Measurements from ENCODE around the gene AXIN1. TPM values are rescaled to one million over a fixed set of nuclear protein-coding genes. Genes with fewer than 3 reads are reported as not detected.
A peak's percentile ranks its signal among the peaks of the same experiment; 100 is the strongest.

The AXIN1 gene
- polyA plus RNA-seq, 1 donor from 2014 or later: 1.6 TPM

GRCh38 chr16:376817-377418, 24.4 kb upstream of the AXIN1 start:
- Mint-ChIP-seq H3K4me1 (peaks cover 0 to 3% (median 3%) of the 10 kb centered on the region in 3 donors), H3K9me3 (no peaks in the 10 kb centered on the region), H3K27me3 (no peaks in the 10 kb centered on the region), H3K4me3 (no peak overlapping the region), H3K36me3 (no peaks in the 10 kb centered on the region), H3K27ac (no peak overlapping the region)

DNA sequence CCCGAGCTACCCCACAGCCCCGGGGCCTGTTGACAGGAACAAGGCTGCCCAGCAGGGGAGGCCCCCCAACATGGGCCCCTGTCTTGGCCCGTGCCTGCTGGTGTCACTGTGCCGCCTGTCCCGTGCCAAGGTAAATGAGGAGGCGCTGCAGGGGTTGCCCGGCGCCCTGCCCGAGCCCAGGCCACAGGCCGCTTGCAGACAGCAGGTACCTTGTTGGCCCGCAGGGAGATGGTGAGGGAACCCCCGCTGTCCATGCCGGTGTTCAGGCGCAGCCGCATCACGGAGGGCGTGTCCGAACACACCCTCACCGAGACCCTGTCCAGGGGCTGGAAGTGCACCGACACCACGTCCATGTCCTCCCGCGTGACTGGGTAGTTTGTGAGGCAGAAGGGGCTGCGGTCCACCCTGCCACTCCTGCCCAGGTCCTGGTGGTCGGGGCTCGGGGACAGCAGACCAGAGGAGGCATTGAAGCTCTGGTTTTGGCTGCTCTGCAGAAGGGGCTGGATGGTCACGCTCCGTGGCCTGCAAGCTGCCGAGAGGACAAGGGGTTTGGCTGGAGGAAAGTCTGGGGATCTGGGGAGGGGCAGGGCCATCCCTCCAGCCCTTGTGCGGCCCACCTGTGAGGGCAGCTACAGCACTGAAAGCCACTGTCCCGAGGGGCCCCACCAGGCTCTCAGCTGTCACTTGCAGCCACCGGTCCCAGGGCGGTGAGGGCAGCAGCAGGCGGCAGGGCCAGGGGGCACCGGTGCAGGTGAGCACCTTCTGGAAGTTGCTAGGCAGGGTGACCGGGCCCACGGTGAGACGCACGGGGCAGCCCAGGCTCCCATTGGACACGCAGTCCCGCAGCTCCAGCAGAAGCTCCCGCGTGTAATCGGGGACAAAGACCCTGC, 23.6 kb upstream of the AXIN1 start:
- no peak overlapping the region for H3K4me3 Mint-ChIP-seq
- H3K27ac Mint-ChIP-seq: no peak overlapping the region

GRCh38 chr16:375212-375611, 22.7 kb upstream of the AXIN1 start:
- Mint-ChIP-seq H3K9me3 (no peaks in the 10 kb centered on the region), H3K36me3 (peaks cover 3% of the 10 kb centered on the region), H3K4me3 (no peak overlapping the region), H3K27ac (no peak overlapping the region), H3K27me3 (no peaks in the 10 kb centered on the region), H3K4me1 (peaks cover 4 to 8% (median 6%) of the 10 kb centered on the region in 3 donors)

More for the DNA sequence above, 23.6 kb upstream of the AXIN1 start:
- Mint-ChIP-seq H3K36me3 (no peaks in the 10 kb centered on the region), H3K4me1 (peaks cover 0 to 5% (median 4%) of the 10 kb centered on the region in 3 donors), H3K27me3 (no peaks in the 10 kb centered on the region), H3K9me3 (no peaks in the 10 kb centered on the region)

- Mint-ChIP-seq H3K27me3 (no peaks in the 10 kb centered on the region), H3K9me3 (no peaks in the 10 kb centered on the region), H3K36me3 (peaks cover 3% of the 10 kb centered on the region), H3K27ac (no peak overlapping the region), H3K4me3 (no peak overlapping the region), H3K4me1 (peaks cover 4 to 7% (median 7%) of the 10 kb centered on the region in 3 donors)
Observed at GRCh38 chr16:374616-374926, 22.0 kb upstream of the AXIN1 start.

GRCh38 chr16:373848-374615, 21.5 kb upstream of the AXIN1 start:
- H3K9me3 Mint-ChIP-seq: no peaks in the 10 kb centered on the region
- peaks cover 4 to 10% (median 7%) of the 10 kb centered on the region in 3 donors for H3K4me1 Mint-ChIP-seq
- no peaks in the 10 kb centered on the region for H3K27me3 Mint-ChIP-seq
- H3K4me3 Mint-ChIP-seq: peak overlapping the region in 1 of 4 donors; percentile 65
- peak overlapping the region in 1 of 3 donors; percentile 62 for H3K27ac Mint-ChIP-seq
- H3K36me3 Mint-ChIP-seq: peaks cover 3% of the 10 kb centered on the region

GRCh38 chr16:373020-373598, 20.6 kb upstream of the AXIN1 start:
- H3K36me3 Mint-ChIP-seq: peaks cover 3% of the 10 kb centered on the region

GRCh38 chr16:372302-372983, 19.9 kb upstream of the AXIN1 start:
- Mint-ChIP-seq H3K27me3 (no peaks in the 10 kb centered on the region), H3K27ac (no peak overlapping the region), H3K9me3 (no peaks in the 10 kb centered on the region), H3K36me3 (peaks cover 3% of the 10 kb centered on the region), H3K4me1 (peaks cover 4 to 10% (median 7%) of the 10 kb centered on the region in 3 donors), H3K4me3 (peak overlapping the region in 1 of 4 donors; percentile 62)

More at GRCh38 chr16:373020-373598, 20.6 kb upstream of the AXIN1 start:
- no peaks in the 10 kb centered on the region for H3K27me3 Mint-ChIP-seq
- H3K4me1 Mint-ChIP-seq: peaks cover 4 to 10% (median 7%) of the 10 kb centered on the region in 3 donors
- H3K4me3 Mint-ChIP-seq: peak overlapping the region in 1 of 4 donors; percentile 65
- H3K9me3 Mint-ChIP-seq: no peaks in the 10 kb centered on the region
- H3K27ac Mint-ChIP-seq: peak overlapping the region in 2 of 3 donors; percentile 10 to 62

GRCh38 chr16:371515-372301, 19.2 kb upstream of the AXIN1 start:
- H3K9me3 Mint-ChIP-seq: no peaks in the 10 kb centered on the region
- H3K4me3 Mint-ChIP-seq: peak overlapping the region in 3 of 4 donors; percentile 57 to 82 (median 62)
- peaks cover 3% of the 10 kb centered on the region for H3K36me3 Mint-ChIP-seq
- peak overlapping the region in 1 of 3 donors; percentile 58 for H3K27ac Mint-ChIP-seq
- peaks cover 4 to 10% (median 7%) of the 10 kb centered on the region in 3 donors for H3K4me1 Mint-ChIP-seq
- H3K27me3 Mint-ChIP-seq: no peaks in the 10 kb centered on the region

DNA sequence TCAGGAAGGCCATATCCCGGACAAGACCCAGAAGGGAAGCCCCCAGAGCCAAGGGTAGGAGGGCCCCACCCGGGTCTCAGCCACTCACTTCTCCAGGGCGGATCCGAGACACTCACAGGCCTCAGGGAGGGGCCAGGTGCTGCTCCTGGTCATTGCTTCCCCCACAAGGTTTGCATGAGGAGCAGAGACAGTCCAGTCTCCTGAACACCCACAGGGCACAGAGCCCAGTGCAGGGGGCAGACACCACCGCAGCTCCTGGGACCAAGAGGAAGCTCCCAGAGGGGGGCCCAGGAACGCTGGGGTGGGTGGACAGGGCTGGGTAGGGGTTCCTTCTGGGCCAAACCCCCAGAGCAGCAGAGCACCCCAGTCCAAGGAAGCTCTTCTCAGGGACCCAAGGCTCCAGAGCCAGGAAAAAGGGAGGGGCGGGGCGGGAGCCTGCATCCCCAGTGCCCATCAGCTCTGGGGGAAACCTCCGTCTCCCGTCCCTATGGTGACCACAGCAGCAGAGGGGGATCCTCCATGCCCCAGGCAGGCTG, 18.5 kb upstream of the AXIN1 start:
- peak overlapping the region; percentile 81 to 97 (median 91) for H3K4me3 Mint-ChIP-seq
- H3K4me1 Mint-ChIP-seq: peaks cover 4 to 10% (median 7%) of the 10 kb centered on the region in 3 donors
- no peaks in the 10 kb centered on the region for H3K9me3 Mint-ChIP-seq
- H3K27me3 Mint-ChIP-seq: no peaks in the 10 kb centered on the region
- H3K36me3 Mint-ChIP-seq: peaks cover 3% of the 10 kb centered on the region
- H3K27ac Mint-ChIP-seq: peak overlapping the region; percentile 41 to 95 (median 77)

- peaks cover 3% of the 10 kb centered on the region for H3K36me3 Mint-ChIP-seq
- H3K27ac Mint-ChIP-seq: peak within 1 kb of the TSS; percentile 41 to 95 (median 77)
- H3K9me3 Mint-ChIP-seq: no peaks in the 10 kb centered on the region
- peak within 1 kb of the TSS; percentile 81 to 97 (median 91) for H3K4me3 Mint-ChIP-seq
- no peaks in the 10 kb centered on the region for H3K27me3 Mint-ChIP-seq
- H3K4me1 Mint-ChIP-seq: peaks cover 4 to 10% (median 7%) of the 10 kb centered on the region in 3 donors
Observed at GRCh38 chr16:370443-370842, 17.9 kb upstream of the AXIN1 start, which contains the start of gene MRPL28. Gene MRPL28, minus strand, starts transcription at chr16:370538. Its CDS starts 320 bp downstream, at chr16:370218.

DNA sequence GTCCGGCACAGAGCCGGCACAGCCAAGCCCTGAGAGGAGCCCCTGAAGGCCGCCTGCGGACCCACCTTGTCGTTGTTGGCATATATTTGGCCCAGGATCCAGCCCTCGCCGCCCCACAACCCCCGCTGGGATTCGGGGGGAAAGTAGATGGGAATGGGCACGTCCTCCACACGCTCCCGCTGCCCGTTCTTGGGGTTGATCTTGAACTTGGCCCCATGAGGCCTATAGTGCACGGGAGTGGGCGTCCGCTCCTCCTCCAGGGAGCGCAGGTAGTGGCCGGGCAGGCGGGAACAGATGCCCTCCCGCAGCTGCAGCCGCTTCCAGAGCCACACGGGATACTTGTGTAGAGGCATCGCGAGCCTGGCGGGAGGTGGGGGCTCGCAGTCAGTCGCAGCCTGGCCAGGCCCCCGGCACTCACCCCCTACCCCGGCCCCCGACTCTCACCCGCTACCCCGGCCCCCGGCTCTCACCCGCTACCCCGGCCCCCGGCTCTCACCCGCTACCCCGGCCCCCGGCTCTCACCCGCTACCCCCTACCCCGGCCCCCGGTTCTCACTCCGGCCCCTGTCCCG, 17.4 kb upstream of the AXIN1 start:
- H3K27ac Mint-ChIP-seq: peak overlapping the region in 2 of 3 donors; percentile 77 to 95
- H3K4me3 Mint-ChIP-seq: peak overlapping the region; percentile 49 to 97 (median 66)
- no peaks in the 10 kb centered on the region for H3K9me3 Mint-ChIP-seq
- peaks cover 3% of the 10 kb centered on the region for H3K36me3 Mint-ChIP-seq
- peaks cover 4 to 10% (median 7%) of the 10 kb centered on the region in 3 donors for H3K4me1 Mint-ChIP-seq
- H3K27me3 Mint-ChIP-seq: no peaks in the 10 kb centered on the region

DNA sequence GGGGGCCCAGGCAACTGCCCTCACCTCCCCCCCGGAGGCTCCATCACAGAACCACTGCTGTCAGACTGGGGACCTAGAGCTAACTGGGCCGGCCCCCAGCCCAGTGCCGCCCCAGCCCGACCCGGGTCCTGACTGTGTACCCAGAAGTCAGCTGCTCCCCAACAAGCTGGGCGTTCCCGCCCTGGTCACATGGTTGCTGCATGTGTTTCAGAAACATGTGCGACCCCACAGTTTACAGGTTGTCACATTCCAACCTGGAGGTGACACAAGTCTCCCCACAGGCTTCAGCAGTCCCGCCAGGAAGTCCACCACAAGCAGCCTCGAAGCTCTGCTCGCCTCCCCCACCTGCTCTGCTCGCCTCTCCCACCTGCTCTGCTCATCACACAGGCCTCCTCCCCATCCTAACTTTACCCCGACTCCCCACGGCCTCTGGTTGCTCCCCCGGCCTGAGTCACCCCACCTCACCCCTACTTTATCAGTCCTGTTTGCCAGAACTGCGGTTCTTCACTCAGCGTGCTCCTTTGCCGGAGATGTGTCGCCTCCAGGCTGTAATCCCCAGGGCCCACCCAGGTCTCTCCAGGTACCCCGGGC, 16.8 kb upstream of the AXIN1 start:
- Mint-ChIP-seq H3K27me3 (no peaks in the 10 kb centered on the region), H3K4me1 (peaks cover 4 to 10% (median 7%) of the 10 kb centered on the region in 3 donors), H3K36me3 (peaks cover 3% of the 10 kb centered on the region), H3K27ac (no peak overlapping the region), H3K4me3 (peak overlapping the region; percentile 49 to 68 (median 52)), H3K9me3 (no peaks in the 10 kb centered on the region)
